IPS DF 19.7 (cell line): ENCODE data around the gene KCNC1.

Experiments used
- DNase-seq: peaks from one replicate; pipeline ENCODE4 v3.0.0-alpha.2; 2013; ENCODE audit warnings: low read depth, low spot score

Gene KCNC1

DNA sequence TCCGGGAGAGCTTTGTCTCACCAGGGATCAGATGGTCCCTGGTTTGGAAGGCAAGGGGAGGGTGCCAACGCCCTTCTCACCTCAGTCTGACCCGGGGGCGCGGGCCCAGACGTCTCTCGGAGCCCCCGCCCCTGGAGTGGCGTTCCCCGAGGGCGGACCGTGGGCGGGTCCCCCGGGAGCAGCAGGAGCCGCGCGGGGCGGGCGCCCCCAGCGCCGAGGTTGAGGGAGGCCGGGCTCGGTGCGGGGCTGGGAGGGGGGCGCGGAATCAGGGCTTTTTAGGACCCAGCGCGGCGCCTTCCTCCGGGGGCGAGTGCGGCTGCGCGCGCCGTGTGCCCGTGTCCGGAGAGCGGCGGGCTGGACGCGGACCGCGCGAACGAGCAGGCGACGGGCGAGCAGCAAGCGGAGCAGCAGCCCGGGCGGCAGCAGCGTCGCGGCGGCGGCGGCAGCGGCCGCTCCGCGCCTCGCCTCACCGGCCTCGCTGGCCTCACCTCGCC, at the start of gene KCNC1:
KCNC1 (plus strand) TSS at position 364 of the 494 bp plus-strand sequence. CDS start 1,222 bp downstream, outside the sequence.
- no peak for DNase-seq

DNA sequence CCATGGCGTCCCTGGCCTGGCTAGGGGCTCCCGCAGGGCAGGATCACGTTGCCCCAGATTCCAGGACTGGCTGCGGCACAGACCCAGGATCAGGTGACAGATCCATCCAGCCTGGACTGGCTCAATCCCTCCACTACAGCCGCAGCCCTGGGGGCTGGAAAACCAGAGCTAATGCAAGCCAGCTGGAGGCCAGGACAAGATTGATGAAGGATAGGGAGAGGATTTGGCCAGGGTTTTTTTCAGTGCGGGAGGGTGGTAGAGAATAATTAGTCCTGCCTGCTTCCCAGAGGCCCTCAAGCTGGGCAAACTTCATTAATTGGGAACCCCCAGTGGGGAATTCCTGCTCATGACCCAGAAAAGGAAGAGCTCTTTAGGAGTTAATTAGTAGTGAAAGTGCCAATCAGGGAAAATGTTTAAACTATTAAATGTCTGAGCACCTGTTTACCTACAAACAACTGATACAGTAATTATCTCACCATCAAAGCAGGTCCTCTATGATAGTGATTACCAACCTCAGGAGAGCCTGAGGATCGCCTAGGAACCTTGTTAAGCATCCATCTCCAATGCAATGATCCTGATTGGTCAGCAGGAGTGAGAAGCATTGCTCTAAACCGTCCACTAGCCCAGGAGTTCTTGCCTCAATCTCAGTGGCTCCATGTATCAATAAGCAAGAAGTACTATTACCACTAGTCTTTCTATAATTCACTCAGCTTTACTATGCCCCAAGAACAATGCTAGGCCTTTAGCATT, 48.2 kb upstream of the KCNC1 start:
- no peak for DNase-seq

DNA sequence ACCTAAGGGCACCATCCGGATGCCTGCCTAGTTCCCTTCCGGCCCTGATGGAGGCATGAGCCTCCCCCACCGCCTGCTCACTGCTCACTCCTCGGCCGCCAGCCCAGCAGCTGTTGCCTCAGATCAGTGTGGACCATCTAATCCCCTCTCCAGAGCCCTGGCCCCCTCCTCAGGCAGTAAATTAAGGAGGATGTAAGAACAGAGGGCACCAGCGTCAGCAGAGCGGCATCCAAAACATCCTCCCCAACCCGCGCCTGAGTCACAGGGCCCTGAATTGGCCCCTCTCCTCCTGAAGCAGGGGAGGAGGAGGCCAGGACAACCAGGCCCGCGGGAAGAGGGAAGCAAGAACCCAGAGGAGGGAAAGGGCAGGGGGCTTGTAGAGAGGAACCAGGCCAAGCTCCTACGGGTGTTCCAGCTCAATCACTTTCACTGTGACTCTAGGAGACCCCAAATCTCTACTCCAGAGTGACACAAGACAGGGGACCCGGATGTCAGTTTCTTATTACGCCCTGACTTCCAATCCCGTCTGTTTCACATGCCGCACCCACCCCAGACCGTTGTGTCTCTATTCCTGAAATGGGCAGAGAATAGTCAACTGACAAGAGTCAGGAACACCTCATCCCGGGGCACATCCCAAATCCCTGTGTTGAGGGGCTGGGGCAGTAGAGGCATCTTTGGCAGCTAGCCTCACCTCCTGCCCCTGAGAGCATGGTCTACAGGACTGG, 46.5 kb upstream of the KCNC1 start:
- DNase-seq, result no peak

DNA sequence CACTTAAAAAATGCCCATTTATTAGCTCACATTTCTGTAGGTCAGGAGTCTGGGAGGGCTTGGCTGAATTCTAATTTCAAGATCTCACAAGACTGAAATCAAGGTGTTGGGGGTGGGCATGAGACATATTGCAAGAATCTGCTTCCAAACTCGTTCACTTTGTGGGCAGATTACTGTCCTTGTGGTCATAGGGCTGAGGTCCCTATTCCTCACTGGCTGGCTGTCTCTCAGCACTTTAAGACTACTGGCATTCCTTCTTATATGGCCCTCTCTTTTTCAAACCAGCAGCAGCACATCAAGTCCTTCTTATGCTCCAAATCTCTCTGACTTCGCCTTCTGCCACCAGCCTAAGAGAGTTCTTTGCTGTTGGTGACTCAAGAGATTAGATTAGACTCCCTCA, 43.0 kb upstream of the KCNC1 start:
- no peak for DNase-seq

DNA sequence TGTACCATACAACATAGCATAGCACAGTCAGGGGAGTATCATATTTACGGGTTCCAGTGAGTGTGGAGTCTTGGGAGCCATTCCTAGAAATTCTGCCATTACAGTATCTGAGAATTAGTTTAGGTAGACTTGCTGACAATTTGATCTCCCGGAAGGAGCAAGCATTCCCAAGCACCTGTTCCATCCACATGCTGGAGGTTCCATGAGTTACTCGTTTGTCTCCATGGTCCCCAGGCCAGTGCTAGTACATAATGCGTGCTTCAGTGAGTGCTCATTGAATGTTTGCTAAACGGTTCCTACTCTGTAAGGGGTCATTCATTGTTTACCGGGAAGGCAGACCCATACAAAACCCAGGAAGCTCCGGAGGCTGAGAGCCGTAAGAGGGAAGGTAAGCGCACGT, 42.6 kb upstream of the KCNC1 start:
- no peak for DNase-seq

DNA sequence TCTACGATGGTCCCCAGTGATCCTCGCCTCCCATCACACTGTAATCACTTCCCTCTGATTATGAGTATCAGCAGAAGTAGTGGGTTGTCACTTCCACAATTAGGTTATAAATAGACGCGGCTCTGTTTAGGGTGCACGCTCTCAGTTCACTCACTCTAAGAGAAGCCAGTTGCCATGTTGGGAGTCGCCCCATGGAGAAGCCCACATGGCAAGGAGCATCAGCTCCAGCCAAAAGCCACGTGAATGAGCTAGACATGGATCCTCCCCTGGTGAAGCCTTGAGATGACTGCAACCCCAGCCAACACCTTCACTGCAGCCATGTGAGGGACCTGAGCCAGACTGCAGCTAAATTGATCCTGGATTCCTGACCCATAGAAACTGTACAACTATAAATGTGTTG, 41.6 kb upstream of the KCNC1 start:
- no peak for DNase-seq

DNA sequence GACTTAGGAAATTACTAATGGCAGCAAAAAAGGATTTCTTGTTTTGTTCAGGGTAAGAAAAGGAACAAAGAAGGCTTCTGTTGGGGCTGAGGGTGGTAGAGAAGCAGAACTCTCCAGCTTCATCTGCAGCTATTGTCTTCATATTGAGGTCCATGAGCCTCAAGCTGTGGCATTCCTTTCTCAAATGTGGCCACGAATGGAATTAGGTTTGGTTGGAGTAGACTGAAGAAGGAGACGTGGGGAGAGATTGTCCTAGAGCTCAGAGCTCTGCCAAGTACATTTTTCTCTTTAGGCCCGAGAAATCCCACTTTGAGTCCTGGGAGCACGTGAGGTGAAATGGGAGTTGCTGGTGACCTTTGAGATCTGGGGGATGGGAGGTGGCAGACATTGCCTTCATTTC, 41.0 kb upstream of the KCNC1 start:
- DNase-seq, result no peak

DNA sequence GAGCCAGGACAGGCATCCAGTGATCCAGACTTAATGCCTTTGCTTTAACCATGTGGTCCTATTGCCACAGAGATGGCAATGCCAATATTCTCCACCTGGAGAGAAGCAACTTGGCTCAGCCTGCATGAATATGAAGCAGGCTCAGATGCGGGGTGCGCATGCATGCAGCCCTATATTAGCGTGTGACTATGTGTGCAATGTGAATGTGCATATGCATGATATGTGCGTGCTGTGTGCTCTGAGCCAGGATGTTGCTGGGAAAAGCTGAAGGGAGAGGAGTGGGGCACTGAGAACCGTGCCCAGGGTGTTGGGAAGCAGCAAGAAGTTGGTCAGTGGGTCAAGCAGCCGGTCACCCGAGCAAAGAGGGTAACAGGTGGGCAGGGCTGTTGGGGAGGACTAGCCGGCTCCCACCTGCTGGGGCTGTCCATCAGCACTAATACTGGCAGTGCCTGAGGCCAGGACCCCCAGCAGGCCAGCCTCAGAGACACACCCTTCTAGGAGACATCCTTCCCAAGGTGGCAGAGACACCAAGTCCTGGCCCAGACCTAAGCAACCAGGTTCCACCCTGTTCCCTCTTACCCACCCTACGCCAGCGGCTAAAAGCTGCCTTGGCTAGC, 40.0 kb upstream of the KCNC1 start:
- DNase-seq, result no peak

DNA sequence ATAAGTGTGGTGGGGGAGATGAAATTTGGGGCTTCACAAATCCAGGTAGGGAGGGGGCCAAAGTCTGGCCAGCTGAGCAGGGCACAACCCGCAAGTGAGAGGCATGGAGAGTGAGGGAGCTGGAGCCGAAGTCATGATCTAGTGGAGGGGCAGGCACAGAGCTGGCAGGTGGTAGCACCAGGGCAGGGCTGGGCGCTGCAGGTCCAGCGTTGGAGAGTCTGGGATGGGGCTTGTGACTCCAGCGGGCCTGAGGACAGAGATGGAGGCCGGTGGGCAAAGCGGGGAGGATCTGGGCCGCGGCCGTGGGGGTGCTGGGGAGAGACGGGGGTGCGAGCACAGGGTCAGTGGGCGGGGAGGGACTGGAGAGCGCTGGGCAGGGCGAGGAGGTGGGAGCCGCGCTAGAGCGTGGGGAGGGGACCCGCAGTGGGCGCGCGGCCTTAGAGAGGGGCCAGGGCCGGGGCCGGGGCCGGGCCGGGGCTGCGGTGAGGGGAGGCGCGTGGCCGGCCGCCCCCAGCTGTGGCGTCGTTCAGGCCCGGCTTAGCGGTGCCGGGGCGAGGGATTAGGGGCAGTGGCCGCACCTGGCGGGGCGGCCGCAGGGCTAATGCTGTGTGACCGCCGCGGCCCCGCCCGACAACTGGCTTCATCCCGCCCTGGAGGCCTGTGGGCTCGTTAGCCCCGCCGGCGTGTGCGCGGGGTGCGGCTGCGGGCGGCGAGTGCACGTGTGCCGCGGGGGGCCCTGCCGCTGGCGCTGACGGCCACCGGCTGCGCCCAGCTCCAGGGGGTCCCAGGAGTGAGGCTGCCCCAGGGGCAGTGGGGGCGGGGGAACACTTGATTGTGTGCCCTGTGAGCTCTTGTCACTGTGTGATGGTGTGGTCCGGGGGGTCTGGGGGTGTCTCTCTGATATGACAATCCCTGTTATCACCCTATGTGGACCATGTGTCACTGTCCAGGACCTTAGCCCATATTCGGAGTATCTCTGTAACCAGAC, 38.8 kb upstream of the KCNC1 start:
- DNase-seq, result no peak

DNA sequence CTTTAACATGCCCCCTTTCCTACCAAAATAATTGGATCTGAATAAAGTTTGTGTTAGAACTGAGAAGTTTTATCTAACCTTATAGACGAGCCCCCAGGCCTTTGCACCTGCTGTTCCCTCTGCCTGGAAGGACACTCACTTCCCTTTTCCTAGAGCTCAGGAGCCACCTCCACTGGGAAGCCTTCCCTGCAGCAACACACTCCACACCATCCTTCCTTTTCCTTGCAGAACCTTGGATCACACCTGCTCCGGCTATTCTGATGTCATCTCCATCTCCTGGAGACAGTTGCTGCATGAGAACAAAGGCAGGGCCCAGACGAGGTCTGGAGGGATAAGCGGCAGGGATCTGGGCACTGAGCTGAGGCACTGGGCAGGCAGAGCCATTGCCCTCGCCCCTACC, 37.8 kb upstream of the KCNC1 start:
- no peak for DNase-seq

DNA sequence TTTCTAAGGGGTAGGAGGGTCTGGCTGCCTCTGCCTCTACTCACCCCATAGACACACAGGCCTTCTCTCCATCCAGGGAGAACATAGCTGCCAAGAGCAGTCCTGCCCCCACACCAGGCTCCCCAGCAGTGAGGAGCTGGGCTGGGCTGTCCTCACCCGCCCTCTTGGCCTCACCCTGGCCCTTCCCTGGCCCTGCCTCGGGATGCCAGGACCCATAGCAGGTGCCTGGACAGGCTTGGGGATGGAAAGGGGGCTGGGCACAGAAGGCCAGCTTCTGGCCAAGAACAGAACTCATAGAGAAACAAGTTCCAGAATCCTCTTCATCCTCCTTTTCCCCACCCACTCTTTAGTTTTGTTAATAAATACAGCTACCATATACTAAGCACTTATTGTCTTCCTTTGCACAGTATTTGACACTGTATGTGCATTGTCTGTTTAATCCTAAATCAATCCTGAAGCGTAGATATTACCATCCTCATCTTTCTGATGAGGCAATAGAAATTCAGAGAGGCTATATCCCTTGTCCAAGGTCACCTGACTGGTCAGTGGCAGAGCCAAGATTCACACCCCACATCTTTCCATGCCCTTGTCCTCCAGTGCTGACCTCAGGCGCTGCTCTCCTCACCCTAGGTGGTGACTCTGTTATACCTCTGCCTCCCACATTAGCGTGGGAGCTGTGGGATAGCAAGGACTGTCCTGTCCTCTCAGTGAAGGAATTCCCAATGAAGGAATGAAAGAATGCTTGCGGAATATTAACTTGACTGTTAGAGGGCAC, 37.2 kb upstream of the KCNC1 start:
- DNase-seq, result no peak

DNA sequence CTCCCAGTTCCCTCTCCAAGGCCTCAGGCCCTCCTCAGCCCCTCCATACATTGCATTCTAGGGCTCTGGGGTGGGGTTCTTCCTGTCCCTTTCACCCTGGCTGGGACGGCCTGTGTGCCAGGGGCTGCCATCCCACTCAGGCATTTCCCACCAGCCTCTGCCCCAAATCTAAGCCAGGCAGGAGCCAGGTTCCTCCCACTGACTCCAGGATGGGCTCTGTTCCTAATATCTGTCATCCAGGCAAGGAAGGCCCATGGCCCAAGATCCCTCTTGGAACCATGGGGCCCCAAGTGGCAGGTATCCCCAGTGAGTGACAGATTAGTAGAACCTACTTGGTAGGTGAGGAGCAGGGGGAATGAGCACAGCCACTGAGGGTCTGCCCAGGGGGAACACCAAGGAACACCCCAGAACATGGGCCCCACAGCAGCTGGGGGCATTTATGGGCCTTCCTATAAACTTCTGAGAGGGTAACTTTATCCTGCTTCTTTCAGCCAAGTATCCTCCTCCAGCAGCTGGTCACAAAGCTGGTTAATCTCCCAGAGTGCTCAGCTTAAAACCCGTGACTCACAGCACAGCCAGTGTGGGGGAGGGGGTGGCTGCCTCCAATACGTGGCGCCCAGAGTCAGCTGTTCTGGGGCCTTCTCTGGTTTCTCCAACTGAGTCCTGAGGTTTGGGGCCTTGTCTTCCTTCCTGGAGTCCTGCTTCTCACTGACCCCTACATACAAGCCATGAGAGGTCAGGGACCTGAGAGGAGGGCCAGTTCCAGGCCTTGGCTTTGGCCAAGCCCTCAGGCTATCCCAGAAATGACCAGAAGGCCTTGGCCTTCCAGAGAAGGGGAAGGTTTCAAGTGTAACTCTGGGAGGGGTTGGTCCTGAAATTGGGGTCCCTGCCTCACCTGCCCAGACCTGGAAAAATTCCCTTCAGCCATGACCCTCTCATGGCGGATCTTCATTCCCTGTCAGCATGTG, 35.1 kb upstream of the KCNC1 start:
- no peak for DNase-seq

DNA sequence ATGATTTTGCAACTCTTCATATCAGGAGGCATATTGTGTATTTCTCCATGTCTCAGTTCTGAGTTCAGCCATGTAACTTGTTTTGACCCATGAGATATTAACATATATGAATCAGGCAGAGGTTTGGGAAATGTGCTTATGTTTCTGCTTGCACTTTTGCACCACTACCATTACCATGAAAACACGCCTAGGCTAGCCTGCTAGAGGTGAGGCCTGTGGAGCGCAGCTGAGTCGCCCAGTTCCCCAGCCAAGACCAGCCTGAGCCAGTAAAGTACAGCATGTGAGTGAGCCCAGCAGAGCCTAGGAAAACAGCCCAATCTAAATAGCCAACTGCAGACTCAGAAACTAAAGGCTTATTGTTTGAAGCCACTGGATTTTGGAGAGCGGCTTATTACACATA, 33.6 kb upstream of the KCNC1 start:
- DNase-seq, result no peak

DNA sequence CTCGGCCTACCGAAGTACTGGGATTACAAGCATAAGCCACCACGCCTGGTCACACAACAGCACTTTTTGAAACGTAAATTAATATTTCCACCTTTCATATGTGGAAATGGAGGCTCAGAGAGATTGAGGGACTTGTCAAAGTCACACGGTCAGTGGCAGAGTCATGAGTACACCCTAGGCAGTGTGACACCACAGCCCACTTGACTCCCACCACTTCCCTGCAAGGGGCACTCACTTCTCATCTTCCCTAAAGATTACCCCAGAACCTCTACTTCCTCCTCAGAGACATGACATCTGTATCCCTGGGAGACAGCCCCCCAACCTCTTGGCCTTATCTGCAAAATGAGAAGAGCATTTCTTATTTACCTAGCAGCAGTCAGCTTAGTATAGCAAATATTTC, 31.7 kb upstream of the KCNC1 start:
- no peak for DNase-seq

DNA sequence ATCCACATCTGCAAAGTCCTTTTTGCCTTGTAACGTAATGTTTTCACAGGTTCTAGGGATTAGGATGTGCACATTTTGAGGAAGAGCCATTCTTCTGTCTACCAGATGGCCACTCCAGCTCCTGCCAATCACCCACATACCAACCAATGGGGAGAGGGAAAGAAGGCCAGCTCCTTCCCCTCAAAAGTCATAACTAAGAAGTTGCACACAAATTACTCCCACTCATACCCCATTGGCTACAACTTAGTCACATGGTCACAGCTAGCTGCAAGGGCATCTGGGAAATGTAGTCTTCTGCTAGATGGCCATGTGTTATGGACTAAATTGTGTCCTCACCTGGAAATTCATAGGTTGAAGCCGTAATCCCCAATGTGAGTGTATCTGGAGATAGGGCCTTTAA, 30.6 kb upstream of the KCNC1 start:
- no peak for DNase-seq

DNA sequence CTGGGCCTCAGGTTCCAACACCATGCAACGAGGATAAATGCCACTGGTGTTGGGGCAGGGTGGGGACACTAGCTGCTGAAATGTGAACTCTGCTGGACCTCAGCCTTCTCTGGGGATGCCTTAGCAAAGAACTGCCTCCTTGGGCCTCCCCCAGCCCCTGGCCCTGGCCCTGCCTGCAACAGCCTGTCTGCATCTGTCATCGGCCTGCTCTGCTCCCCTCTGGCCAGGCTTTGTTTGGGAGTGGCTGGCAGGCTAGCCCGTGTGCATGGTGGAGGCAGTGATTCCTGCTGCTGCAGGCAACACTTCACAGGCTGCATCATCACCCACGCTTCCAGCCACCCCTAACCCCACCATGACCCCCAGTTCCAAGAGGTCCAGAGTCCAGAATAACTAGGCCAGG, 26.8 kb upstream of the KCNC1 start:
- no peak for DNase-seq

DNA sequence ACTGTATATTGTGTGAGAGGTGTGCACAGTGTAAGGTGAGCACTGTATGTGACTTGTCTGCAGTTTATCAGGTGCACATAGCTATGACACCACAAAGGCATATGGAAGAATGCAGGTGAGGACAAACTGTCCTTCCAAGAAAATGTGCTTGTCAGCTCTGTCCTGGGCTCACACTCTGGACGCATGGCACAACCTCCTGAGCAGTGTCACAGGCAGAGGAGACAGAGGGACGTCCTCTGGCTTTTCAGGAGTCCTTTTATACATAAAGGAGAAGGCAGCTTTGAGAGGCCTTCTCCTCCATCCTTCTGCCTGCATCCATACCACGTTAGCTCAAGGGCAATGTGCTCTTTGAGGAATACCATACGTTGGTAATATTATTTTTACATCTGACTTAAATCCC, 22.7 kb upstream of the KCNC1 start:
- no peak for DNase-seq

DNA sequence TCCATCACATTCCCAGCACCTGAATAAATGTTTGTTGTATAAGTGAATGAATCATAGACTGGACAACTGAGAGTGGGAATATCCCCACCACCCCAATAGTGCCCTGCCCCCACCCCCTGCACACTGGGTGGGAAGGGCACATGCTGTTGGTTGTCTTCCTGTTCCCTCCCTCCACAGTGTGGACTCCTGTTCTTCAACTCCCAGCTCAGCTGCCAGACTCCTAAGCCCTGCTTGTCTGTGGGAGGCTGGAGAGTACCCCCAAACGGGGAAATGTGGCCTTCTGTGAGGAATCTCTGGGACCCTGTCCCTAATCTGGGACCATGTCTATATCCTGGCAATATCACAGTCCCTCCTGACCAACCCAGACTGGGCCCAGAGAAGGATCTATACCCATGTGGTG, 20.7 kb upstream of the KCNC1 start:
- no peak for DNase-seq

DNA sequence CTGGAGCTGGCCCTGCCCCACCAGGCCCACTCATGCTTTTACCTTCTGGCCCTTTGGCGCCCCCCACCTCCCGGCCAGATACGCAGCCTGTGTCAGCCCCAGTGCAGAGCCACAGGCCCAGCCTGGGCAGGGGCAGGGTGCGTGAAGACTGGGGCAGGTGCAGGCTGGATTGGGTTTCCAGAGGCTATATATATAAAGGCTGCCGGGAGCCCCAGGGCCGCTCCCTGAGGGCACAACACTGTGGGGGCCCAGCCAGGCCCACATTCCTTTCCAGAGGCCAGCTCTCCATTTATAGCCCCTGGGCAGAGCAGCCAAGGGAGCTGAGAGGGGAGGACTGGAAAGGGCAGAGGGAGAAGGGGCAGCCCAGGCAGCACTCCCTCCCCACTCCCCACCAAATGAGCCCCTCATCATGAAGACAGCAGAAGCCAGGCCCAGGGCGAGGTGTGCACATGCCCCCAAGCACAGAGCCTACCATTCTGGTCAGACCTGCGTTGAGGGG, 20.2 kb upstream of the KCNC1 start:
- no peak for DNase-seq
